ENCODE data around the gene GPRC5B. TPM values are rescaled to one million over a fixed set of nuclear protein-coding genes. Genes with fewer than 3 reads are reported as not detected.

GPRC5B gene, protein sequence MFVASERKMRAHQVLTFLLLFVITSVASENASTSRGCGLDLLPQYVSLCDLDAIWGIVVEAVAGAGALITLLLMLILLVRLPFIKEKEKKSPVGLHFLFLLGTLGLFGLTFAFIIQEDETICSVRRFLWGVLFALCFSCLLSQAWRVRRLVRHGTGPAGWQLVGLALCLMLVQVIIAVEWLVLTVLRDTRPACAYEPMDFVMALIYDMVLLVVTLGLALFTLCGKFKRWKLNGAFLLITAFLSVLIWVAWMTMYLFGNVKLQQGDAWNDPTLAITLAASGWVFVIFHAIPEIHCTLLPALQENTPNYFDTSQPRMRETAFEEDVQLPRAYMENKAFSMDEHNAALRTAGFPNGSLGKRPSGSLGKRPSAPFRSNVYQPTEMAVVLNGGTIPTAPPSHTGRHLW
- total RNA-seq (2022; extraction: Qiagen RNA extraction; ENCODE audit: low read depth), result 26.9 to 31.8 TPM (median 27.8 TPM) in 5 replicates

DNA sequence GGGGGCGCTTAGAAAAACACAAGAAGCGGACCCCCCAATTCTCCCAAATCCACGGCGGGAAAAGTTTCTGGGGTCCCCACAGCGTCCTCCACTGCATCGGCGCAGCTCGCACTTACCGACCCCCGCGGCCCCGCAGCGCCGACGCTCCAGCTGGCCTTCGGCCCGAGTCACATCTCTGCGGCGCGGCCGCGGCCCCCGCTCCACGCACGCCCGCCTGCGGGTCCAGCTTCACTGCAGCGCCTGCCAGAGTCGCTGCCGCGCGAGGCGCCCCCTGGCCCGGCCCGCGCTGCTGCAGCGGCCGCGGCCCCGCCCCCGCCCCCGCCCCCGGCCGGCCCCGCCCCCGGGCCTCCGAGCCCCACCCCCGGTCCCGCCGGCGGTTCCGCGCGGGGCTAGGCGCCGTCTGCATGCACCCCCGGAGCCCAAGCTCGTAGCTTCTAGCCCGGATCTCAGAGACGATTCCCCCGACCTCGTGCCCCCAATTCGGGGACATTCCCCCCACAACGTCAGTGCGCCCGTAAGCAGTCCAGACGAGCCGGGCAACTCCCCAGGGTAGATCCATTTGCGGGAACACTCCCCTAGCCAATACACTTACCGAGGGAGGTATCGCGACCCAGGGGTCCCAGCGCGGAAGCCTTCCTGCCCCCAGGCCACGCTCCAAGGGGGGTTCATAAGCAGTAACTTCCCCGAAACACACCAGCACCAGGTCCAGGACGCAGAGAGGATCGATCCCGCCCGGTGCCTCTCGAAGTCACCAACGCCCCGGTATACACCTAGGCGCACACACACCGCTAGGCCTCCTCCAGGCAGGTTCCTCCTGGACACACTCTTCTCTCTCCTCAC is at the start of gene GPRC5B:
Gene GPRC5B, minus strand, starts transcription at position 238 of the 840 bp plus-strand sequence. CDS start 12,003 bp downstream, outside the sequence.

Other genes with a start within 250 kb of the GPRC5B start
- 35.8 to 49.9 TPM (median 41.9 TPM) in 5 replicates for gene KNOP1, start 166.6 kb downstream of the GPRC5B start, total RNA-seq (2022; extraction: Qiagen RNA extraction; ENCODE audit: low read depth)
- gene IQCK, start 166.6 kb downstream of the GPRC5B start, total RNA-seq (2022; extraction: Qiagen RNA extraction; ENCODE audit: low read depth), result 8.8 to 11.7 TPM (median 9.4 TPM) in 5 replicates
- gene GPR139, start 189.0 kb upstream of the GPRC5B start, total RNA-seq (2022; extraction: Qiagen RNA extraction; ENCODE audit: low read depth), result not detected in 5 replicates

All from A549 treated with DMSO at 1 μM for 4 hours (cell line).